A549 (cell line): Measurements from ENCODE around the gene MAN1C1.

Experiments
- CHD4 ChIP-seq: fragments of 200-600 bp; sonication (generic); IDR thresholded peaks from 2 replicates; pipeline ENCODE4 v1.6.1; 2016; ENCODE audit warnings: antibody characterized with exemption, mild to moderate bottlenecking, borderline replicate concordance
- HDAC2 ChIP-seq: fragments of 200-600 bp; sonication (generic); IDR thresholded peaks from 2 replicates; pipeline ENCODE4 v1.6.1; 2016
- JUN ChIP-seq, 2 experiments: fragments of >200 bp; sonication (Bioruptor Twin); formaldehyde crosslinking; IDR thresholded peaks; 2 replicates in 1 of 2; 3 replicates in 1 of 2; pipeline ENCODE4 v1.6.1; 2016 to 2017
- KDM1A ChIP-seq: fragments of 200-600 bp; sonication (generic); IDR thresholded peaks from 2 replicates; pipeline ENCODE4 v1.6.1; 2016; ENCODE audit warnings: low read depth, mild to moderate bottlenecking
- POLR2A ChIP-seq: IDR thresholded peaks from 2 replicates; pipeline ENCODE4 v1.6.1; 2012; ENCODE audit warnings: mild to moderate bottlenecking, low read length
- TF ChIP-seq, protein P1 (sequence below): IDR thresholded peaks from 2 replicates; pipeline ENCODE4 v1.6.1; 2012
- TF ChIP-seq, protein P2 (sequence below): fragments of >200 bp; sonication (Bioruptor Twin); formaldehyde crosslinking; IDR thresholded peaks from 3 replicates; pipeline ENCODE4 v1.5.1; 2016

DNA sequence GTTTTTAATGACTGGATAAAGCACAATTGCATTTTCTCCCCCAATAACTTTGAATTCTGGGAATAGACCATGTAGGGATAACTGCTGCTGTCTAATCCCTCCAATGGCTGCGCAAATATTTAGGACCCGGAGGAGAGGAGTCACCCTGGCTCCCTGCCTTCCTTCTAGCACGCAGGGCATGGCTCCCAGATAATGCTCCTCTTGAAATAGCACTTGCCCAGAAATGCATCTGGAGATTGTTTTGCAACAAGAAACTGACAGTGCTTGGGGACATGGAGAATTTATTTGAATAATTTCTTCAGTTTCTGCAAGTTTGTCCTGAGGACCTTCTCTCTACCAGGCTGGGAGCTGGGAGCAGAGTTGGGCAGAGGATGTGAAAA is 83.5 kb downstream of the MAN1C1 start:
- TF ChIP-seq, protein P1, sequence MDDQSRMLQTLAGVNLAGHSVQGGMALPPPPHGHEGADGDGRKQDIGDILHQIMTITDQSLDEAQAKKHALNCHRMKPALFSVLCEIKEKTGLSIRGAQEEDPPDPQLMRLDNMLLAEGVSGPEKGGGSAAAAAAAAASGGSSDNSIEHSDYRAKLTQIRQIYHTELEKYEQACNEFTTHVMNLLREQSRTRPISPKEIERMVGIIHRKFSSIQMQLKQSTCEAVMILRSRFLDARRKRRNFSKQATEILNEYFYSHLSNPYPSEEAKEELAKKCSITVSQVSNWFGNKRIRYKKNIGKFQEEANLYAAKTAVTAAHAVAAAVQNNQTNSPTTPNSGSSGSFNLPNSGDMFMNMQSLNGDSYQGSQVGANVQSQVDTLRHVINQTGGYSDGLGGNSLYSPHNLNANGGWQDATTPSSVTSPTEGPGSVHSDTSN = no peak
- TF ChIP-seq CHD4 (no peak), HDAC2 (no peak), POLR2A (no peak), KDM1A (no peak), JUN (IDR thresholded peaks at IDR 0.05) (no peak)
- TF ChIP-seq, protein P2, sequence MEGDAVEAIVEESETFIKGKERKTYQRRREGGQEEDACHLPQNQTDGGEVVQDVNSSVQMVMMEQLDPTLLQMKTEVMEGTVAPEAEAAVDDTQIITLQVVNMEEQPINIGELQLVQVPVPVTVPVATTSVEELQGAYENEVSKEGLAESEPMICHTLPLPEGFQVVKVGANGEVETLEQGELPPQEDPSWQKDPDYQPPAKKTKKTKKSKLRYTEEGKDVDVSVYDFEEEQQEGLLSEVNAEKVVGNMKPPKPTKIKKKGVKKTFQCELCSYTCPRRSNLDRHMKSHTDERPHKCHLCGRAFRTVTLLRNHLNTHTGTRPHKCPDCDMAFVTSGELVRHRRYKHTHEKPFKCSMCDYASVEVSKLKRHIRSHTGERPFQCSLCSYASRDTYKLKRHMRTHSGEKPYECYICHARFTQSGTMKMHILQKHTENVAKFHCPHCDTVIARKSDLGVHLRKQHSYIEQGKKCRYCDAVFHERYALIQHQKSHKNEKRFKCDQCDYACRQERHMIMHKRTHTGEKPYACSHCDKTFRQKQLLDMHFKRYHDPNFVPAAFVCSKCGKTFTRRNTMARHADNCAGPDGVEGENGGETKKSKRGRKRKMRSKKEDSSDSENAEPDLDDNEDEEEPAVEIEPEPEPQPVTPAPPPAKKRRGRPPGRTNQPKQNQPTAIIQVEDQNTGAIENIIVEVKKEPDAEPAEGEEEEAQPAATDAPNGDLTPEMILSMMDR = no peak
